T-cell (primary cell): Measurements from ENCODE around the gene GABBR2. TPM values are rescaled to one million over a fixed set of nuclear protein-coding genes. Genes with fewer than 3 reads are reported as not detected.

Source experiments
- ATAC-seq, 4 experiments: fragments of 200-7000 bp in 3 of 4; fragments of 150-1000 bp in 1 of 4; cut with Tn5 transposase; replicated peaks in 1 of 4; 1 replicate in 3 of 4; 2 replicates in 1 of 4; pipeline ENCODE4 v1.10.0; 2021; ENCODE audit warnings: moderate library complexity in 3 of 4, mild to moderate bottlenecking in 2 of 4, moderate number of reproducible peaks in 1 of 4
- CTCF ChIA-PET, 2 donors: fragments of 300-600 bp; sonication (Branson Sonifier 250); formaldehyde crosslinking; loops; one replicate each; lab custom pipeline; 2022; ENCODE audit warnings: antibody characterized with exemption in 2 of 2; lab: Charles Lee
- POLR2A ChIA-PET, 2 donors: fragments of 300-600 bp; sonication (Branson Sonifier 250); formaldehyde crosslinking; loops; one replicate each; lab custom pipeline; 2022; ENCODE audit warnings: antibody characterized with exemption in 2 of 2; lab: Charles Lee
- DNase-seq, 35 experiments: peaks; one replicate each; pipeline versions ENCODE4 v3.0.0 to v3.0.0-alpha.2; 2013 to 2023
- H3K27ac ChIP-seq: one replicate; pipeline ENCODE4 v1.5.1; 2013; ENCODE audit warnings: low read length
- H3K27me3 ChIP-seq, 2 experiments: replicated peaks in 1 of 2; 1 replicate in 1 of 2; 2 replicates in 1 of 2; pipeline versions ENCODE4 v1.6.1 to v1.7.0; 2013; ENCODE audit warnings: low read length in 1 of 2, mixed read lengths in 1 of 2; ENCODE audit not compliant: control insufficient read depth in 2 of 2, insufficient read depth in 2 of 2; ENCODE audit errors: extremely low read depth in 1 of 2
- H3K36me3 ChIP-seq, 2 donors: 1 replicate in 1 of 2; 2 replicates in 1 of 2; pipeline versions ENCODE4 v1.6.1 to v1.7.0; 2013; ENCODE audit warnings: low read length in 1 of 2; ENCODE audit not compliant: control insufficient read depth in 2 of 2, insufficient read depth in 1 of 2; ENCODE audit errors: extremely low read depth in 1 of 2
- H3K4me1 ChIP-seq, 2 experiments: 1 replicate in 1 of 2; 2 replicates in 1 of 2; pipeline versions ENCODE4 v1.6.1 to v1.7.0; 2013; ENCODE audit warnings: low read length in 2 of 2, mixed read lengths in 1 of 2; ENCODE audit not compliant: insufficient read depth in 2 of 2, control insufficient read depth in 1 of 2; ENCODE audit errors: extremely low read depth in 1 of 2
- H3K4me3 ChIP-seq, 2 donors: 1 replicate in 1 of 2; 2 replicates in 1 of 2; pipeline versions ENCODE4 v1.5.1 to v1.7.0; 2013; ENCODE audit warnings: mild to moderate bottlenecking in 2 of 2, low read length in 1 of 2, moderate library complexity in 1 of 2; ENCODE audit not compliant: control insufficient read depth in 1 of 2; ENCODE audit errors: extremely low read depth in 1 of 2
- H3K9me3 ChIP-seq: 2 replicates; pipeline ENCODE4 v1.7.0; 2013
- H3K27ac Mint-ChIP-seq, 2 donors: one replicate each; pipeline ENCODE4 v1.8.0; 2020 to 2021; ENCODE audit warnings: mild to moderate bottlenecking in 2 of 2, mixed read lengths in 2 of 2
- H3K27me3 Mint-ChIP-seq, 2 donors: one replicate each; pipeline ENCODE4 v1.8.0; 2021 to 2022; ENCODE audit warnings: mixed read lengths in 2 of 2
- H3K36me3 Mint-ChIP-seq: one replicate; pipeline ENCODE4 v1.8.0; 2021; ENCODE audit warnings: mixed read lengths
- H3K4me1 Mint-ChIP-seq, 3 donors: one replicate each; pipeline ENCODE4 v1.8.0; 2020 to 2022; ENCODE audit warnings: mixed read lengths in 3 of 3, mild to moderate bottlenecking in 1 of 3
- H3K4me3 Mint-ChIP-seq, 3 donors: one replicate each; pipeline ENCODE4 v1.8.0; 2020 to 2022; ENCODE audit warnings: mild to moderate bottlenecking in 3 of 3, mixed read lengths in 3 of 3, moderate library complexity in 3 of 3
- H3K9me3 Mint-ChIP-seq, 3 donors: one replicate each; pipeline ENCODE4 v1.8.0; 2020 to 2022; ENCODE audit warnings: mixed read lengths in 3 of 3
- WGBS: methylation state at CpG from one replicate; pipeline ENCODE4 v1.1.5; 2013; ENCODE audit warnings: missing lambda C conversion rate; ENCODE audit not compliant: insufficient coverage; 5-methylcytosine and 5-hydroxymethylcytosine counted together
- total RNA-seq, 35 experiments: library from RNA in 6 of 35; stranded (reverse) in 6 of 35; fragments of 120-200 nt in 1 of 35; gene quantifications; one replicate each; pipeline versions ENCODE4 v1.2.1 to v1.2.4 and lab custom pipeline; 2013 to 2026

The GABBR2 gene
- total RNA-seq, 5 donors from 2014 or later (not counting 1 experiment from before 2014, with no cell fraction given): 0.03 TPM; not detected in 4

DNA sequence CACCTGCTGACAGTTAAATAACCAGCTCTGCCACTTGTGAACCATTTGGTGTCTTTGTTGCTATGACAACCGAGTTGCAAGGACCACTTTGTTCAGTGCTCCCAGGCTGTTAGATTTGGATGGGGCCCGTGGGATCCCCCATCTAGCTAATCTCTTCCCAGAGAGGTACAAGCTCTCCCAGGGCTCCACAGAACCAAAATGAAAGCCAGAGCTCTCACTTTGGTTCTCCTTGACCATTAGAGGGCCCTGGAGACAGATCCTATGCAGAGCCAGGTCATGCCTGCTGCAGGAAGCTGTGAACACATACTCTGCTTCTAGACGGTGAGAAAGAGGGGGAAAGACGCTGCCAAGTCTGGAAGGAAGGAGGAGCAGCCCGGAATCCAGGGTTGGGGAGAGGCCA lies 224.6 kb downstream of the GABBR2 start:
- H3K9me3 Mint-ChIP-seq: no peaks in the 10 kb centered on the region
- DNase-seq (no peak), ATAC-seq (no peak)
- no peaks in the 10 kb centered on the region for H3K4me1 Mint-ChIP-seq
- no peaks in the 10 kb centered on the region for H3K4me1 ChIP-seq
- no peaks in the 10 kb centered on the region for H3K36me3 ChIP-seq
- peaks cover 0 to 36% of the 10 kb centered on the region in 2 experiments for H3K27me3 ChIP-seq
- no peak overlapping the region for H3K4me3 Mint-ChIP-seq
- H3K4me3 ChIP-seq: no peak overlapping the region
- no peaks in the 10 kb centered on the region for H3K36me3 Mint-ChIP-seq
- WGBS: 26% methylated on average over 4 of the region's 5 CpGs
- ChIA-PET CTCF (no interaction called here), POLR2A (no interaction called here)
- no peak overlapping the region for H3K27ac Mint-ChIP-seq
- peaks cover 28 to 29% of the 10 kb centered on the region in 2 donors for H3K27me3 Mint-ChIP-seq
- H3K27ac ChIP-seq: no peak overlapping the region
- no peaks in the 10 kb centered on the region for H3K9me3 ChIP-seq

DNA sequence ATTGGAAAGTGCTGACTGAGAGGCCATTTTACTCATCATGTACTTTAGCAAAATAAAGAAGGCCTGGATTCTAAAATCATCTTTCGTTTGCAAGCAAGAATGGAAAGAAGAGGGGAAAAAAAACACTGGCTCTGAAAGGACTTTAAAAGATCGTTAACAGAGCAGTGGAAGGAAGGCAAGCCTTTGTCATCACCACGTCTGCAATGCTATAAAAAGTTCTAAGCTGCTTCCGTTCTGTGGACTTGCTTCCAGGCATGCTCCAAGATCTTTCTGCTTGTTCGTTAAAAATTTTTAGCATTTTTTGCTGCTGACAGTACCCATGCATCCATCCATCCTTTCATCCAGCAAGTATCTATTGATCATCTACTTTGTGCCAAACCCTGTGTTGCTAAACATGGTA lies 226.5 kb downstream of the GABBR2 start:
- DNase-seq (no peak), ATAC-seq (no peak)
- Histone ChIP-seq H3K9me3 (no peaks in the 10 kb centered on the region), H3K27ac (no peak overlapping the region), H3K4me3 (no peak overlapping the region), H3K4me1 (no peaks in the 10 kb centered on the region), H3K36me3 (no peaks in the 10 kb centered on the region), H3K27me3 (peaks cover 0 to 36% of the 10 kb centered on the region in 2 experiments)
- Mint-ChIP-seq H3K9me3 (no peaks in the 10 kb centered on the region), H3K36me3 (no peaks in the 10 kb centered on the region), H3K4me3 (no peak overlapping the region), H3K4me1 (no peaks in the 10 kb centered on the region), H3K27me3 (peaks cover 28 to 32% of the 10 kb centered on the region in 2 donors), H3K27ac (no peak overlapping the region)
- POLR2A ChIA-PET: no interaction called here
- WGBS: 70% methylated on average over 3 of the region's 5 CpGs
- CTCF ChIA-PET: no interaction called here

DNA sequence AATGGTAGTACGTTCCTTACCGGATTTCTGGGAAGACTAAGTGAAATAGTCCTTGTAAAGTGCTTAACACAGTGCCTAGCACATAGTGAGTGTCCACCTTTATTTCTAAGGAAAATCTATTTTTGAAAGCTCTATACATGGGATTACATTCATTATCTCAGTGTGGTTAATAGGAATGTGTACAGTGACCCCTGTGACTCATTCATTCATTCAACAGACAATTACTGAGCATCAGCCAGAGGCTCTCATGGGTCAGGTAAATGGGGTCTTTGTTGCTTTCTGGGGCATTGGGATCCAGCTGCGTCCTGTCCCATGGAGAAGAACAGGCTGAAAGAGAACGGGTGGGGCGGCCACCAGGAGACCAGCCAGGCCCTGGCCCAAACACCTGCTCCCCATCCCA lies 227.1 kb downstream of the GABBR2 start:
- CTCF ChIA-PET: no interaction called here
- no peaks in the 10 kb centered on the region for H3K4me1 Mint-ChIP-seq
- no peak overlapping the region for H3K4me3 Mint-ChIP-seq
- ATAC-seq: no peak
- H3K27ac Mint-ChIP-seq: no peak overlapping the region
- POLR2A ChIA-PET: no interaction called here
- 0% methylated on average over 1 of the region's 5 CpGs for WGBS
- DNase-seq: no peak
- Histone ChIP-seq H3K27me3 (peaks cover 0 to 36% of the 10 kb centered on the region in 2 experiments), H3K27ac (no peak overlapping the region), H3K36me3 (no peaks in the 10 kb centered on the region), H3K4me3 (no peak overlapping the region), H3K9me3 (no peaks in the 10 kb centered on the region), H3K4me1 (no peaks in the 10 kb centered on the region)
- peaks cover 28 to 34% of the 10 kb centered on the region in 2 donors for H3K27me3 Mint-ChIP-seq
- no peaks in the 10 kb centered on the region for H3K9me3 Mint-ChIP-seq
- H3K36me3 Mint-ChIP-seq: no peaks in the 10 kb centered on the region

DNA sequence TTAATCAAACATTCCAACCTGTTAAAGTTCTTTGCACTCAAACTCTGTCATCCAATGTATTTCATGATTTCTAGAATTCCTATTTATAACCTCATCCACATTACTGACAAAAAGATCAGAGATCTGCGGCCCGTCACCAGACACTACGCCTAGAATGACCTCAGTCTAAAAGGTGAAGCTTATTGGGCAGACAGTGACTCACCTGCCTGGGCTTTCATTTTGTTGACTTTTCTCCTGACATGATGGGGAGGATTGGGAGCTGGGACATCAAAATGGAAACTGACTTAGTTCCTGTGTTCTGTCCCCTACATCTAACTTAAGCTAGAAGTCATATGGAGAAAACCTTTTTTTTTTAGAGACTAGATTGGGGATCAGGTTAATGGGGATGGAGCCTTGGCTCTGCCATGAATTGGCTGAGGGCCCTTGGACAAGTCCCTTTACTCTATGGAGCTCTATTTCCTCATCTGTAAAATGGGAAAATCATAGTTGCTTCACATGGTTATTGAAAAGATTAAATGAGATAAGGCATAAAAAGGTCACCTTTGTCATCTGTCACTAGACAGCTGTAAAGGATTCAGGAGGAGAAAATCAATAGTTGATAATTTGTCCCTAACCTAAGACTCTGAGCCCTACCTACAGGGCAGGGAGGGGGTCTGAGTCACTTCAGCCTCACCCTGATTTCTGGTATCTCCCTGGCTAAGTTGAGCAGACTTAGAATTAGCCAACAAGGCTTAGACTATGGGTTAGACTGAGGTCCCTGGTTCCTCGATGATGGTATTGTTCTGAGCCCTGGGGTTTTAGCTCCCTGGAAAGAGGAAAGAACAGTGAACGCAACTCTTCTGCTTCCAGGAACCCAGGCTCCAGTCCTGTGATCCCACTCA lies 228.5 kb downstream of the GABBR2 start:
- 100% methylated on average over 1 of the region's 5 CpGs for WGBS
- Mint-ChIP-seq H3K27ac (no peak overlapping the region), H3K4me3 (no peak overlapping the region), H3K4me1 (no peaks in the 10 kb centered on the region), H3K27me3 (peaks cover 30 to 32% of the 10 kb centered on the region in 2 donors), H3K9me3 (no peaks in the 10 kb centered on the region), H3K36me3 (no peaks in the 10 kb centered on the region)
- Histone ChIP-seq H3K4me1 (no peaks in the 10 kb centered on the region), H3K4me3 (no peak overlapping the region), H3K27ac (no peak overlapping the region), H3K27me3 (peaks cover 0 to 36% of the 10 kb centered on the region in 2 experiments), H3K36me3 (no peaks in the 10 kb centered on the region), H3K9me3 (no peaks in the 10 kb centered on the region)
- DNase-seq: no peak
- ChIA-PET POLR2A (no interaction called here), CTCF (interaction anchor here in 1 of 2 donors (0.5 kb wide), 1 partner anchor 293 kb away, joined by 3 read pairs; no protein-coding TSS in a partner anchor)
- no peak for ATAC-seq

DNA sequence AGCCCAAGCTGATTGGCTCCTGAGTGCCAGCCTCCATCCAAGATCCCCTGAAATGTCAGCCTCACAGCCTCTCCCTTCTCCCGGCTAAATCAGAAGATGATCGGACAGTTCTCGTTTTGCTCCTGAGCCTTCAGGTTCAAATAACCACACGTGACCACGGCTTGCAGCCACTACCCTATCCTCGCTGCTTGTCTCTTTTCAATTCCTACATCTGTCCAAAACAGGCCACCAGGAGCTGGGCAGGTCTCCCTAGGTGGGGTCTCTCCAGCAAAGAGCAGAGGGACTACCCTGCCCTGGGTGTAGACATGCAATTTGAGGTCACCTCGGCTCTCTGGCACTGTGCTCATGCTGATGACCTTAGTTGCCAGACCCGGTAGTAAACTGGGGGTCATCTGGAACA lies 229.3 kb downstream of the GABBR2 start:
- H3K27me3 Mint-ChIP-seq: peaks cover 29 to 30% of the 10 kb centered on the region in 2 donors
- no peaks in the 10 kb centered on the region for H3K36me3 Mint-ChIP-seq
- Histone ChIP-seq H3K4me3 (no peak overlapping the region), H3K27me3 (peaks cover 0 to 30% of the 10 kb centered on the region in 2 experiments), H3K27ac (no peak overlapping the region), H3K4me1 (no peaks in the 10 kb centered on the region), H3K36me3 (no peaks in the 10 kb centered on the region), H3K9me3 (no peaks in the 10 kb centered on the region)
- H3K4me3 Mint-ChIP-seq: no peak overlapping the region
- no peak overlapping the region for H3K27ac Mint-ChIP-seq
- ChIA-PET CTCF (interaction anchor here in 1 of 2 donors (0.5 kb wide), 1 partner anchor 294 kb away, joined by 3 read pairs; no protein-coding TSS in a partner anchor), POLR2A (no interaction called here)
- H3K9me3 Mint-ChIP-seq: no peaks in the 10 kb centered on the region
- DNase-seq (no peak), ATAC-seq (no peak)
- 83% methylated on average over 4 of the region's 8 CpGs for WGBS
- no peaks in the 10 kb centered on the region for H3K4me1 Mint-ChIP-seq

DNA sequence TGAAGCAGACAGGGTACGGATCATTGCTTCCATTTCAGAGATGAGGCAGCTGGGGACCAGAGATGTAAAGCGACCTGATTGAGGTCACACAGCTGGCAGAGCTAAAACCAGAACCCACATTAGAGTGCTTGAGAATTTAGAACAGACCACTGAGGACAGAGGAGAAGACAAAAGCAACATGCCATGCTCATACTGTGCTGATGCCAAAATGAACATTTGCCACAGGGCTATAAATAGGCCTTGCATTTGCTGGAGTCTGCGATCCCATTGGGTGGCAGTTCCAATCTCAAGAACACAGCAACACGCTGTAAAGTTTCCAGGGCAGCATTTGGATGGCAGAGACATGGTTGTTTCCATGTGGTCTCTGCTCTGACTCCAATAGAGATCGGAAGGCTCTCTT lies 230.9 kb downstream of the GABBR2 start:
- Mint-ChIP-seq H3K9me3 (no peaks in the 10 kb centered on the region), H3K27ac (no peak overlapping the region), H3K4me1 (no peaks in the 10 kb centered on the region), H3K36me3 (no peaks in the 10 kb centered on the region), H3K4me3 (no peak overlapping the region), H3K27me3 (peaks cover 16 to 17% of the 10 kb centered on the region in 2 donors)
- H3K36me3 ChIP-seq: no peaks in the 10 kb centered on the region
- H3K4me3 ChIP-seq: no peak overlapping the region
- H3K27ac ChIP-seq: no peak overlapping the region
- 68% methylated on average over 5 of the region's 5 CpGs for WGBS
- H3K27me3 ChIP-seq: peaks cover 0 to 18% of the 10 kb centered on the region in 2 experiments
- ATAC-seq (no peak), DNase-seq (no peak)
- no peaks in the 10 kb centered on the region for H3K9me3 ChIP-seq
- H3K4me1 ChIP-seq: no peaks in the 10 kb centered on the region
- ChIA-PET CTCF (no interaction called here), POLR2A (no interaction called here)
